Dendritic cell treated with granulocyte-macrophage colony-stimulating factor and Interleukin-4, amounts not matched to agents 40 ng/mL and 50 ng/mL, for 4 days (primary cell): ENCODE data around the gene PHYKPL.
A peak's percentile ranks its signal among the peaks of the same experiment; 100 is the strongest.
"Not testable (repeated sequence)": the region's sequence is repeated elsewhere in the genome, so short reads cannot be mapped to it uniquely, and the experiment has no call there.

Source experiments
- H3K27ac Mint-ChIP-seq: one replicate; pipeline ENCODE4 v1.8.0; 2022; ENCODE audit warnings: mild to moderate bottlenecking, mixed read lengths
- H3K27me3 Mint-ChIP-seq: one replicate; pipeline ENCODE4 v1.8.0; 2022; ENCODE audit warnings: mild to moderate bottlenecking, mixed read lengths
- H3K36me3 Mint-ChIP-seq: one replicate; pipeline ENCODE4 v1.8.0; 2022; ENCODE audit warnings: low read depth, mixed read lengths
- H3K4me1 Mint-ChIP-seq: one replicate; pipeline ENCODE4 v1.8.0; 2022; ENCODE audit warnings: low read depth, mixed read lengths
- H3K4me3 Mint-ChIP-seq: one replicate; pipeline ENCODE4 v1.8.0; 2022; ENCODE audit warnings: mild to moderate bottlenecking, moderate library complexity, mixed read lengths
- H3K9me3 Mint-ChIP-seq: one replicate; pipeline ENCODE4 v1.8.0; 2022; ENCODE audit warnings: mixed read lengths
- intact Hi-C: fragments of 100-400 bp; cut with micrococcal nuclease; formaldehyde crosslinking; loops from one replicate; pipeline ENCODE4 v1.15.0; 2022

PHYKPL gene

DNA sequence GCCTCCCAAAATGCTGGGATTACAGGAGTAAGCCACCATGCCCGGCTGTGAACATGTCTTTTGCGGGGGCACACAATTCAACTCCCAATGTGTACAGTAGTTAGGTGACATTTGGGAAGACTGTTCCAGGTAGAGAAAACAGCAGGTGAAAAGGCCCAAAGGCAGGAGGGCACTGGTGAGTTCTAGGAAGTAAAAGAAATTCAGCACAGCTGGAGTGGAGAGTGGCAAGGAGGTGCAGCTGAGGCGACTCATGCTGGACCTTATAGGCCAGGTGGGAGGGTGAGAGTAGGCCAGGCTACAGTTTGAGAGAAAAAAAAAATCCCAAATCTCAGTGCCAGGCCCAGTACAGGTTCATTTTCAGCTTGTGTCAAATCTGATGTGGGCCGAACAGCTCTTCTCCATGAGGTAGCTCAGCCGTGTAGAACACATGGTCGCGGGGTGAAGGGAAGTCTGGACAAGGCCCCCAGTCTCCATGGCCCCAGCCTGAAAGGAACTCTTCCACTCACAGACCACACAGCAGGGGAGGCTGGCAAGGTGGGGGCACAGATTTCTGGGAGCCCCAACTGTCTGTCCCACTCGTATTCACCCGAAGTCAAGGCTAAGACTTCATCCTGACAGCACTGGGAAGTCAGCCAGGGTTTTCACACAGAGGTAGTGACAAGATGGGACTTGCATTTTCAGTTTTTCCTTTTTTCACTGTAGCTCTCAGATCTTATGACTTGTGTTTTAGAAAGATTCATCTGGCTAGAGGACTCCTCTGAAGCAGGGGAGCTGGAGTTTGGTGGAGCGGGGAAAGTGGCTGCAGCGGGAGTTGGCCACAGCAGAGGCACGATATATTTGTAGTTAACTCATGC lies 32.8 kb downstream of the PHYKPL start:
- Mint-ChIP-seq H3K4me3 (no peak overlapping the region), H3K27ac (no peak overlapping the region), H3K4me1 (peaks cover 18% of the 10 kb centered on the region), H3K27me3 (peaks cover 5% of the 10 kb centered on the region), H3K9me3 (no peaks in the 10 kb centered on the region), H3K36me3 (peaks cover 7% of the 10 kb centered on the region)
- intact Hi-C loops = no loop called here

DNA sequence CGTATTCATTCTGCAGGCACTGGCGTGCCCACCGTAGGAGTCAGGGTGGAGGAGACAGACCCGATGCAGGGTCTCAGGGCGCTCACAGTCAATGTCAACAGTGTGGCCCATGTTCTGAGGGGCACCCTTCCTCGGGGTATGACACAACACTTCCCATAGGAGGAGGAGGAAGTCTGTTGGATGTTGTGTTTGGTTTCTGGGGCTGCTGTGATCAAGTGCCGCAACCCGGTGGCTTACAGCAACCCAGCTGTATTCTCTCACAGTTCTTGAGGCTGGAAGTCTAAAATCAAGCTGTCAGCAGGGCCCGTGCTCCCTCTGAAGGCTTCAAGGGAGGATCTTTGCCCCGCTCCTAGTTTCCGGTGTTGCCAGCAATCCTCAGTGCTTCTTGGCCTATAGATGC lies 33.9 kb downstream of the PHYKPL start:
- Mint-ChIP-seq H3K27ac (no peak overlapping the region), H3K4me1 (peaks cover 29% of the 10 kb centered on the region), H3K4me3 (no peak overlapping the region), H3K36me3 (no peaks in the 10 kb centered on the region), H3K9me3 (no peaks in the 10 kb centered on the region), H3K27me3 (peaks cover 14% of the 10 kb centered on the region)
- intact Hi-C loops = no loop called here

DNA sequence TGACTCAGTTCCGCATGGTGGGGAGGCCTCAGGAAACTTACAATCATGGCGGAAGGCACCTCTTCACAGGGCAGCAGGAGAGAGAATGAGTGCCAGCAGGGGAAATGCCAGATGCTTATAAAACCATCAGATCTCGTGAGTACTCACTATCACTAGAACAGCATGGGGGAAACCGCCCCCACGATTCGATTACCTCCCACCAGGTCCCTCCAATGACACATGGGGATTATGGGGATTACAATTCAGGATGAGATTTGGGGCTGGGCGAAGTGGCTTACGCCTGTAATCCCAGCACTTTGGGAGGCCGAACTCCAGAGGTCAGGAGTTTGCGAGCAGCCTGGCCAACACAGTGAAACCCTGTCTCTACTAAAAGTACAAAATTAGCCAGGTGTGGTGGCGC lies 34.5 kb downstream of the PHYKPL start:
- intact Hi-C loops, H3K27ac Mint-ChIP-seq, H3K36me3 Mint-ChIP-seq, H3K4me3 Mint-ChIP-seq, H3K9me3 Mint-ChIP-seq: not testable (repeated sequence)
- Mint-ChIP-seq H3K27me3 (peaks cover 16% of the 10 kb centered on the region), H3K4me1 (peaks cover 34% of the 10 kb centered on the region)

DNA sequence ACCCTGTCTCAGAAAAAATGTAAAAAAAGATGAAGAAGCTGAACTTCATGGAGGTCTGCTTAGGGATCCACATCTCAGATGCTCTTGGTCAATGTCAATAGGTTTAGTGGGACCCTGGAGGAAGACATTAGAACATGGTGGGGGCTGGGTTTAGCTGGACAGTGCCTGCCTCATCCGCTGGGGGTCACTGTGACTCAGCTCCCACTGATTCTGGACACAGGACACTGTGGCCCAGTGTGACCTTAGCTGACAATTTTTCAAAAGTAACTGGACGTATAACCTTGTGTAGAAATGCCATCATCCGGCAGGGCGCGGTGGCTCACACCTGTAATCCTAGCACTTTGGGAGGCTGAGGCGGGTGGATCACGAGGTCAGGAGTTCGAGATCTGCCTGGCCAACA lies 35.6 kb downstream of the PHYKPL start:
- no peaks in the 10 kb centered on the region for H3K36me3 Mint-ChIP-seq
- intact Hi-C loops = no loop called here
- H3K9me3 Mint-ChIP-seq = no peaks in the 10 kb centered on the region
- H3K4me1 Mint-ChIP-seq = peaks cover 32% of the 10 kb centered on the region
- H3K27ac Mint-ChIP-seq = no peak overlapping the region
- no peak overlapping the region for H3K4me3 Mint-ChIP-seq
- peaks cover 19% of the 10 kb centered on the region for H3K27me3 Mint-ChIP-seq

DNA sequence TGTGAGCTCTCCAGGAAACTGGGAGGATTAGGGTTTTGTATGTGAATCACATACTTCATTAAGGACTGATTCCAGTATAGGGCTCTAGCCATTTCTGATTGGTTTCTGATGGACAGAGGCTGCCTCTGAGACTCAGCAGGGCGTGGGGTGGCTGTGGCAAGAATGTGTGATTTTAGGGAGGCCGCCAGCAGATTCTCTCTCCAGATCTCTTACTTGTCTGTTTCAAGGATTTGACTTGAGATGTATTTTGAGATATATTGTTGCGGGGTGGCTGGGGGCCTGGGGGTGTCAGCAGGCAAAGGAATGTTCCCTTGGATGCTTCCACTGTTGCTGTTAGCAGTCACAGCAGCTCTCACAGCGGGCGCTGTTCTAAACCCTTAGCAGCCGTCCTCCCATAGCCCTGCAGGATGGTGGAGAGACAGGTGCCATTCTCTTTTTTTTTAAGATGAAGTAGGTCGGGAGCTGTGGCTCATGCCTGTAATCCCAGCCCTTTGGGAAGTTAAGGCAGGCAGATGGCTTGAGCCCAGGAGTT lies 36.3 kb downstream of the PHYKPL start:
- H3K36me3 Mint-ChIP-seq = no peaks in the 10 kb centered on the region
- no peaks in the 10 kb centered on the region for H3K9me3 Mint-ChIP-seq
- peaks cover 19% of the 10 kb centered on the region for H3K27me3 Mint-ChIP-seq
- H3K4me1 Mint-ChIP-seq = peaks cover 27% of the 10 kb centered on the region
- no peak overlapping the region for H3K4me3 Mint-ChIP-seq
- no peak overlapping the region for H3K27ac Mint-ChIP-seq
- intact Hi-C loops = no loop called here

DNA sequence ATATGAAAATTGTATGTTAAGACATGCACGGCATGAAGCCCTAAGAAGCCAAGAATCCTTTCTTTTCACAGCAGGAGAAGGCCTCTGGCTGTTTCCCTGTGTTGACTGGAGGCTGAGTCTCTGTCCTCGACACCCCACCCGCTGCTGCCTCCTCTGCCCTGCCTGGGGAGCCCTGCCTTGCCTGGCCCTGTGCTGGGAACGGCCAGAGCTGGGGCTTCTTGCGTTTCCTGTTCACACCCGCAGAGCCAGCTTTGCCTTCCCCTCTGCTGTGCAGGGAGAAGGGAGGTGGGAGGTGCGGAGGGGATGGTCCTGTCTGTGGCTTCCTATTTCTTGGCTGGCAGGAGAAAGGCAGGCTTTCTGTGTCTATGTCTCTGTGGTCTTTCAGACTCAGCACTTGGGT lies 38.6 kb downstream of the PHYKPL start:
- Mint-ChIP-seq H3K9me3 (no peaks in the 10 kb centered on the region), H3K4me1 (peaks cover 27% of the 10 kb centered on the region), H3K27ac (no peak overlapping the region), H3K27me3 (peaks cover 19% of the 10 kb centered on the region), H3K36me3 (no peaks in the 10 kb centered on the region), H3K4me3 (no peak overlapping the region)
- intact Hi-C loops = no loop called here

DNA sequence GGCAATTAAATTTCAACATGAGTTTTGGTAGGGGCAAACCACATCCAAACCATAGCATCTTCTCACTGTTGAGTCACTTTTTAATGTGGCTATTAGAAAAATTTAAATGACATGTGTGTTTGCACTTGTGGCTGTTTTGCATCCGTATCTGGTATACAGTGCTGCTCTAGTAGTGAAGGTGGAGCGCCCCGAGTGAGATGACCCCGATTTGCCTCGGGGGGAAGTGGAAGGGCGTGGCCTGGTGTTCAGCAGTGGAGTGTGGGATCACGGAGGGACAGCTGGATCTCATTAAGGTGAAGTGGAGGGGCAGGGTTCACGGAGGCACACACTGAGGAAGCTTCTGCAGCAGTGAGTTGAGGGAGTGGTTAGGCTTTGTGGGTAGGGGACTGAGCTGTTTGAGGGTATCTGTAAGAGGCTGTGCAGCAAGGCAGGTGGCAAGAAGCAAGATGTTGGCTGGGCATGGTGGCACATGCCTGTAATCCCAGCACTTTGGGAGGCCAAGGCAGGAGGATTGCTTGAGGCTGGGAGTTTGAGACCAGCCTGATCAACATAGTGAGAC lies 39.3 kb downstream of the PHYKPL start:
- Mint-ChIP-seq H3K9me3 (no peaks in the 10 kb centered on the region), H3K4me1 (peaks cover 20% of the 10 kb centered on the region), H3K4me3 (no peak overlapping the region), H3K27ac (peak overlapping the region; percentile 24), H3K27me3 (peaks cover 19% of the 10 kb centered on the region), H3K36me3 (no peaks in the 10 kb centered on the region)
- intact Hi-C loops = no loop called here

DNA sequence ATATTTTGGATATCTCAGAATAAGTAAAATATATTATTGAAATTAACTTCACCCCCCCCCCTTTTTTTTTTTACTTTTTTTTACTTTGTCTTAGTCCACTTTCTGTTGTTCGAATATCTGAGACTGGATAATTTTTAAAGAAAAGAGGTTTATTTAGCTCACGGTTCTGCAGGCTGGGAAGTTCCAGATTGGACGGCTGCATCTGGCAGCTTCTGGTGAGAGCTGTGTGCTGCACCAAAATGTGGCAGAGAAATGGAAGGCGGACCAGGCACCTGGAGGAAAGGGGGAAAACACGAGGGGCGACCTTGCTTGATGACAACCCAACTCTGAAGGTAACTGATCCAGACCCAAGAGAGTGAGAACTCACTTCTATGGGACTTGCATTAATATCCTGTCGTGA lies 39.8 kb downstream of the PHYKPL start:
- H3K4me3 Mint-ChIP-seq = no peak overlapping the region
- H3K36me3 Mint-ChIP-seq = no peaks in the 10 kb centered on the region
- H3K27ac Mint-ChIP-seq = no peak overlapping the region
- H3K27me3 Mint-ChIP-seq = peaks cover 17% of the 10 kb centered on the region
- H3K4me1 Mint-ChIP-seq = peaks cover 20% of the 10 kb centered on the region
- H3K9me3 Mint-ChIP-seq = no peaks in the 10 kb centered on the region
- intact Hi-C loops = no loop called here

DNA sequence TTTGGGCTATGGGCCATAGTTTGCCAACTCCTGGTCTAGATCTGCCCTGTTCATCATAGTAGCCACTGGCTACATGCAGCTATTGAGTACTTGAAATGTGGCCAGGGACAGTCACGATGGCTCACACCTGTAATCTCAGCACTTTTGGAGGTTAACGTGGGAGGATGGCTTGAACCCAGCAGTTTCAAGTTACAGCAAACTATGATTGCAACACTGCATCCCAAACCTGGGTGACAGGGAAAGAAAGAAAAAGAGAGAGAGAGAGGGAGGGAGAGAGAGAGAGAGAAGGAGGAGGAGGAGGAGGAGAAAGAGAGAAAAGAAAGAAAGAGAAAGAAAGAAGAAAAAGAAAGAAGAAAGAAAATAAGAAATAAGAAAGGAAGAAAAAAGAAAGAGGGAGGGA lies 40.4 kb downstream of the PHYKPL start:
- H3K27me3 Mint-ChIP-seq = peaks cover 17% of the 10 kb centered on the region
- no peak overlapping the region for H3K27ac Mint-ChIP-seq
- peaks cover 20% of the 10 kb centered on the region for H3K4me1 Mint-ChIP-seq
- H3K4me3 Mint-ChIP-seq = no peak overlapping the region
- H3K36me3 Mint-ChIP-seq = no peaks in the 10 kb centered on the region
- intact Hi-C loops = no loop called here
- H3K9me3 Mint-ChIP-seq = no peaks in the 10 kb centered on the region

DNA sequence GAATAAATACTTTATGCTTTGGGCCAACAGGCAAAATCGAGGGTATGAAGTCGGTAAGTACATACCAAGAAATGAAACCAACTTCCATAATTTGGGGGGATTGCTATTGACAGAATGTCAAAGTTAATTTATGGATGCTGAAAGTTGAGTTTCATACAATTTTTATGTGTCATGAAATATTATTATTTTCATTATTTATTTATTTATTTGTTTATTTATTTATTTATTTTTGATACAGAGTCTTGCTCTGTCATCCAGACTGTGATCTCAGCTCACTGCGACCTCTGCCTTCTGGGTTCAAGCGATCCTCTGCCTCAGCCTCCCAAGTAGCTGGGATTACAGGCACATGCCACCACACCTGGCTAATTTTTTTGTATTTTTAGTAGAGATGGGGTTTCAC lies 40.9 kb downstream of the PHYKPL start:
- peaks cover 21% of the 10 kb centered on the region for H3K4me1 Mint-ChIP-seq
- no peaks in the 10 kb centered on the region for H3K9me3 Mint-ChIP-seq
- H3K4me3 Mint-ChIP-seq = no peak overlapping the region
- intact Hi-C loops = no loop called here
- peaks cover 17% of the 10 kb centered on the region for H3K27me3 Mint-ChIP-seq
- H3K27ac Mint-ChIP-seq = no peak overlapping the region
- no peaks in the 10 kb centered on the region for H3K36me3 Mint-ChIP-seq

DNA sequence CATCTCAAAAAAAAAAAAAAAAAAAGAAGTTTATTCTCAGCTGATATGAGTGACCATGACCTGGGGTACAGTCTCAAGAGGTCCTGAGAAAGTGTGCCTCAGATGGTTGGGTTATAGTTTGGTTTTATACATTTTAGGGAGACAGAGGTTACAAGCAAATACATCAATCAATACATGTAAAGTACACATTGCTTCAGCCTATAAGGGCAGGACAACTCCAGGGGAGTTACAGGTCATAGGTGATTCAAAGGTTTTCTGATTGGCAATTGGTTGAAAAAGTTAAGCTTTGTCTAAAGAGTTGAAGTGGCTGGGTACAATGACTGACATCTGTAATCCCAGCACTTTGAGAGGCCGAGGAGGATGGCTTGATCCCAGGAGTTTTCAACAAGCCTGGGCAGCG lies 43.2 kb downstream of the PHYKPL start:
- no peaks in the 10 kb centered on the region for H3K9me3 Mint-ChIP-seq
- H3K27ac Mint-ChIP-seq = no peak overlapping the region
- H3K4me3 Mint-ChIP-seq = no peak overlapping the region
- H3K36me3 Mint-ChIP-seq = no peaks in the 10 kb centered on the region
- peaks cover 12% of the 10 kb centered on the region for H3K27me3 Mint-ChIP-seq
- peaks cover 27% of the 10 kb centered on the region for H3K4me1 Mint-ChIP-seq
- intact Hi-C loops = no loop called here

DNA sequence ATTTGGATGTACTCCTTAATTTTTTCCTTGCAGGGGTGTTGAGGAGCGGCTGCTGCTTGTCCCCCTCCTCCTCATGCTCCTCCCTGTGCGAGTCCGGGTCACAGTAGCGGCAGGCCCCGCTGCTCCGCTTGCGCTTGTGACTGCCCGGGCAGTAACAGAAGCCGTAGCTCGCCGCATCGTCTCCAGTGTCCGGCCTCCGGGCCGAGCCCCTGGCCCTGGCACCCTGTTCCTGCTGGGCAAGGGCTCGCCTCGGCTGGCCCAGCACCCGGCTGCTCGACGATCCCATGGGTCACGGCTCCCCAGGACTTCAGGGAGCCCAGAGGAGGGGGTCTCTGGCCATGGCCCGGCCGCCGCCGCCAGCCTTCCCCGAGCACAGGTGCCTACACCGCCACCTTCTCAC lies 45.6 kb downstream of the PHYKPL start, which contains the start of gene GMCL2:
Gene GMCL2 (minus strand): TSS at position 358 of the 400 bp plus-strand sequence. CDS start 72 bp downstream, at position 286.
- intact Hi-C loops = no loop called here
- Mint-ChIP-seq H3K4me3 (no peak within 1 kb of the TSS), H3K4me1 (peaks cover 20% of the 10 kb centered on the region), H3K36me3 (no peaks in the 10 kb centered on the region), H3K27me3 (no peaks in the 10 kb centered on the region), H3K27ac (no peak within 1 kb of the TSS), H3K9me3 (no peaks in the 10 kb centered on the region)

DNA sequence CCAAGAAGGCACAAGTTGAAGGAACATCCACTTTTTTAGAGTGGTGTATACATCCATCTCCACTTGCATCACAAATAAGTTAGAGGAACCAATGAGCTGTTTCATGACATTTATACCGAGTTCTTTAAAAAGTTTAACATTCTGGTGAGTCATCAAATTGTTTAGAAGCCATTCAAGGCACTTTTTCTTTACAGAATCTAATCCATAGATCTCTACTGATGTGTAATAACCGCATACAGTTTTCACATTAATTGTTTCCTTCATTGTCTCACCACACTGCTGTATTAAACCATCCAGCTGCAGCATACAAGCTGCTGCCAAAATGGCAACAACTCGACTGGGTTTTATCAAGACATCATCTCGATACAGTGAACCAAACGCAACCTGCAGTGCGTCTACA lies 46.2 kb downstream of the PHYKPL start:
- Mint-ChIP-seq H3K36me3 (no peaks in the 10 kb centered on the region), H3K27ac (no peak overlapping the region), H3K9me3 (no peaks in the 10 kb centered on the region), H3K27me3 (no peaks in the 10 kb centered on the region), H3K4me3 (no peak overlapping the region), H3K4me1 (peaks cover 25% of the 10 kb centered on the region)
- intact Hi-C loops = no loop called here

DNA sequence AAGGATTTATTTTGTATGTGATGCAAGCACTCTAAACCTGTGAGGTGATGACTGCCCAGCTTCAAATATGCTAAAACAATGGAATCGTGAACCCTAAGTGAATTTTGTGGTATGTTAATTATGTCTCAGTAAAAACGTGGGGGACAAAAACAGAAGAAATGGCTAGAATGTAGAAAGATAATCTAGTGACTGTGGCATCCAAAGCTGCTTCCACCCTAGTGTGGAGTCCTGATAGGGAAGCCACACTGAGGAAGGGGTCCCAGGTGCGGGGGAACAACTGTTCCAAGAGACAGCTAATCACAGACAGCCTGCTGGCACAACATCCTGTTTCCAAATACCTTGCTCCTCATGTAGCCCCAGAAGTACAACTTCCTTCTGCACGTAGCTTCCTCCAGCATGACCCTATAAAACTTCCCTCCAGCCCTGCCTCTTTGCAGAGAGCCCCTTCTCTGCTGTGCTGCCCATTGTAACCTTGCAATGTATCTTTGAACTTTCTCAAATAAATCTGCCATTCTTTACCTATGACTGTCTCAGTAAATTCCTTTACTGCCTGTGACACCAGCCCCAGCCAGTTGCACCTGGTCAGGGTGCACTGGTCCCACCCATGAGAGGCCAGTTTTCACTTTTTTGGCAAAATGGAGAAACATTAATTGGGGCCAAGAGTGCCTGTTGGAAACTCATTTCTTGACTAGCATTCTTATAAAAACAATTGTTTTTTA lies 50.3 kb downstream of the PHYKPL start:
- Mint-ChIP-seq H3K4me3 (no peak overlapping the region), H3K27ac (no peak overlapping the region), H3K27me3 (no peaks in the 10 kb centered on the region), H3K36me3 (no peaks in the 10 kb centered on the region), H3K4me1 (peaks cover 25% of the 10 kb centered on the region), H3K9me3 (no peaks in the 10 kb centered on the region)
- intact Hi-C loops = no loop called here
